Measurements from ENCODE around the gene CDH10.

The CDH10 gene

DNA sequence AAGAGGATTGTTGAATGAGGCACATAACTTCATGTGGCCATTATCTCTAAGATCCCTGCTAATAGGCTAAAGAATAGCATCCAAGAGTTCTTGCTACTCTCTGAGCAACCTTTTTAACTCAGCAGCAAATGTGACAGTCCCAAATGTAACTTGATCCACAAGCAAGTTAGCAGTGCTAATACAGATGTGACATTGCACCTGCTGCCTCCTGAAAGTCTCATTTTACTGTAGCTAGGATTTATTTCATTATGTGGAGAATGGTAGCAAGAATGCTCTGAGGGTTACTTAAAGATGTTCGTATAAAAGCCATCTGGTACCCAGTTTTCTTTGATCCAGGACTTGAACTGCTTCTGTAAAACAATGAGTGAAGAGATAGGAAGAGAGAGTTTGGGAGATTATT lies 45.8 kb downstream of the CDH10 start:
- no peak for DNase-seq

GRCh38 chr5:24595329-24595728 lies 49.4 kb downstream of the CDH10 start:
- DNase-seq = no peak

GRCh38 chr5:24591426-24591825 lies 53.4 kb downstream of the CDH10 start:
- DNase-seq = no peak

GRCh38 chr5:24589566-24589965 lies 55.2 kb downstream of the CDH10 start:
- DNase-seq = no peak

DNA sequence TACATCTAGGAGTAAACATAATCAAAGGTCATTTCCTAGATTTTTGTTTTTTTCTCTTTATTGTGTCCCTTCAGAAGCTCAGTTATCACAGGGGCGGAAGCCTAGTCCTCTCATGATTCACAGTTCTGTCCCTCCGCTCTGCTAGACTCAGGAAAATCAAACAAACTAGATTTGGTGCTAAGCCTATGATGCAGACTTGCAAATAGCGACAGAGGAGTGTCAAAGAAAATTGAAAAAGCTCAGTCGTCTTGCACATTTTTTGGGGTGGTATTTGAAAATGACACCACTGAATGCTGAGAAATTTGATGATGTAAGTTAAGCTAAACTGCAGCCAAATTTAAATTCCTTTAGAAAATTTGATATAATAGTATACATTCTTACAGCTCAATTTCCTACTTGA lies 59.0 kb downstream of the CDH10 start:
- no peak for DNase-seq

GRCh38 chr5:24571302-24571701 lies 73.5 kb downstream of the CDH10 start:
- no peak for DNase-seq

- no peak for DNase-seq
Measured at GRCh38 chr5:24566933-24567332, 77.8 kb downstream of the CDH10 start.

DNA sequence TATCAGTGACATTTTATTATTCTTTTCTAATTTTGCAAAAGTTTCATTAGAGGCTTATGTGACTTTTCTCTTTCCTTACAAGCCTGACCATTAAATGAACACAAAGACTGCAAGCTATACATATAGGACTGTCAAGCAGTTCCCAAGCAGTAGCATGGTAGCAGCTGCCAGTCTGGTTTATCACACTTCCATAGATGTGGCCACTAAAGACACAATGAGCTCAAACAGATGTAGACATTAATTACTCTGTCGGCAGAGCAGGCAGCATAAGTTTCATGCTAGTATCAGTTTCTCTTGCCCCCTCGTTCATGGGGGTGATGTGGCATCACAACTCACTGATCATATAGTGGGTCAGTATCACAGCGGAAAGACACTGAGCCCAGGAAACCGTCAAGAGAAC lies 89.5 kb downstream of the CDH10 start:
- no peak for DNase-seq

DNA sequence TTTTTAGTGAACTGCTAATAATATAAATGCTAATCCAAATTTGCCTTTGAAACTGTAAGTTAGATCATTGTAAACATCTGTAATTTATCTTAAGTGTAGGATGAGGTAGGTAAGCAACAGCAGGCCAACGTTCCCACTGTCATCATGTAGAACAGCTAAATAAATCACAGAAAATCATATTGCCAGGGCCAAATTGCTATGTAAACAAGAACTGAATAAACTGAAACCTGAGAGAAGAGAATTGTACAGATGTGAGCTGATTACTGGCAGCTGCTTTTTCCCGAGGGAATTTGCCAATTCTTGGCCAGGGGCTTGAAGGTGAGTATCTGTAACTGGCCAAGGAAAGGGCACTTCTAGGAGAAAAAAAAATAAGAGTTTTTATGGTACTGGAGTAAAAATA lies 97.6 kb downstream of the CDH10 start:
- DNase-seq = no peak

GRCh38 chr5:24539613-24540012 lies 105.2 kb downstream of the CDH10 start:
- DNase-seq = peak; percentile 29

GRCh38 chr5:24538346-24538745 lies 106.4 kb downstream of the CDH10 start:
- no peak for DNase-seq

DNA sequence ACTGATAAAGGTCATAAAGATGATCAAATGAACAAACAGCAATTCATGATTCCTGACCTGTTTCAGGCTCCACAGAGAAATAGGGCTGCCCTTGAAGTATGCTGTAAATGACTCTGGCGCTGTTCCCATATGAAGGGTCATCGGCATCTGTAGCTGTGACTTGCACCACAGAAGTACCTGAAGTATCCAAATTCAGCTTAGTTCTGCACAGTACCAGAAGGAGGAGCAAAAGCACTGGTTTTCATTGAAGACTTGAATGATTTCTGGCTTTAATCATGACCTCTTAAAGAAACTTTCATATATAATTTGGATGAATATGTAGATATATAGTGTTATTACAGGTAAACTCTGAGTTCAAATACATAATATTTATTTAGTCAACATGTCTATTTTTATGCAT lies 109.1 kb downstream of the CDH10 start:
- DNase-seq = peak; percentile 0

- DNase-seq = no peak
Measured at GRCh38 chr5:24530906-24531305, 113.9 kb downstream of the CDH10 start.

GRCh38 chr5:24525414-24525813 lies 119.4 kb downstream of the CDH10 start:
- DNase-seq = no peak

DNA sequence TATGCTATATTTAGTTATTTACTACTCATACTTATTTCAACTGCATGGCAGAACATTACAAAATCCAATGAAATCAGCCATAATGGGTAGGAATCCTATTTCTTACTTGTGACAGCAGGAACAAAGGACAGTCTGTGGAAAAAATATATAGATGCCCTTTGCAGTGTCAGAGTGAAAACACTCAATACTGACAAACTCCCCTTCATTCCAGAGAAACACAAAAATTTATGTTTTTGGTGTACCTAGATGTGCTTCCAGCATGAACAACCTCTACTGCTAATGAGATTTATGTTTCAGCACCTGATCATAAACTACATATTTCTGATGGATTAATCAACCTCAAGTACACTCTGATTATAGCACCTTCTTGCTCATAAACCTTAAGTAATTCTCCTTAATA lies 132.4 kb downstream of the CDH10 start:
- no peak for DNase-seq

DNA sequence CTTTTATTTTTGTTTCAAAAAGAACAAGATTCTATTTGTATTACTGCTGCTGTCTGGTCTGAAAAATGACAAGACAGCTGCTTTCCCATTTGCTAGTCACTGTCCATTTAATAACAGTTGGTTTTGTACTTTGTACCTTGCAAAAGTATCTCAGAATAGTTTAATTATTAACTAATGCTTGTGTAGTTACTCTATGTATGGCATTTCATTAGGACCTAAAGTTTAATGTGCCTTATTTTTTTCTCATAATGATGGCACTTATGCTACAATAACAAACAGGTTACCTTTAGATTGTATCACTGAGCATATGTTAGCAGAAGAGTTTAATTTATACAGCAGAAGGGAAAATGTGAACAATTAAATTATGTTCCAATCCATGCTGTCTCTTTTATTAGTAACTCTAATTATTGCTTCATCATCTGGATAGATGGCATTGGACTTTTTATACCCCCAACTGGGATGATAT lies 134.2 kb downstream of the CDH10 start:
- DNase-seq = no peak

DNA sequence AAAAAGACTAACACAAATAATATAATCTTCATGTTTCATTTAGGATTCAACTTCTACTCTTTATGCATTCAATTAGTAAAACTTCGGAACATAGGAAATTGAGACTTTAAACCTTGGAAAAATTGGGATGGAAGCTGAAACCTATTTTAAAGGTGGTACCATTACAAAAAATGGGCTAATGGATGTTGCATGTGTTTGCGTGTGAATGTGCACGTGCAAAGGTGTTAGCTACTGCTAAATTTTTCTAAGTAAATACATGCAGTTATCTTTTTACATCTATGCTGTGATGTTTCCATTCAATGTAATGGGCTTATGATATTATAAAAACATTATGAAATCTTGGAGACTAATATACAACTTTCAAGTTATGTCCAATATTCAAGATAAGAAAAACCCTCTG lies 134.8 kb downstream of the CDH10 start:
- no peak for DNase-seq

GRCh38 chr5:24505258-24505657 lies 139.5 kb downstream of the CDH10 start:
- DNase-seq = no peak

DNA sequence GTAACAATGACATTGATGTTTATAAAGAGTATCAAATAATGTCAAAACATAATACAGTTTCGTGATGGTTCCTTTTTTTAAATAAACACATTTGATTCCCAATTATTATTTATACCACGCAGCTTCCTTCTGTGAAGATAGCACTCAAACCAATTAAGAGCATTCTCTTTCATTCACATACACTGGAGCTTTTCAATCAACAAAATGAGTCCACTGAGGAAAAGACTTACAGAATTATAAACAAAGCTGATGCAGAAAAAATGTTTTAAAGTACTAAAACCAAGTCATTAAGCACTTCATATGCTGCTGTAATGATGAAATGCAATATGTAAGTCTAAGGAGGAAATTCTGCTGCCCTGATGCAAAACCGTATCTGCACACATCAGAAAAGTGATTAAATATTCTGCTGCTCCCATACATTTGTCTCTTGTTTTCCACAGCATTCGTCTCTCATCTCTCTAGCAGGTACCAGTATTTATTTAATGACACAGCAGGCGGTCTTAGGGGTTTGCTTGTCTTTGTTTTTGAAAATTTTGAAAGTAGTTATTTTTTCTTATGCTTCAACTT lies 147.1 kb downstream of the CDH10 start:
- DNase-seq = no peak

GRCh38 chr5:24497145-24497544 lies 147.6 kb downstream of the CDH10 start:
- no peak for DNase-seq

- DNase-seq = no peak
Measured at GRCh38 chr5:24496268-24496667, 148.5 kb downstream of the CDH10 start.

DNA sequence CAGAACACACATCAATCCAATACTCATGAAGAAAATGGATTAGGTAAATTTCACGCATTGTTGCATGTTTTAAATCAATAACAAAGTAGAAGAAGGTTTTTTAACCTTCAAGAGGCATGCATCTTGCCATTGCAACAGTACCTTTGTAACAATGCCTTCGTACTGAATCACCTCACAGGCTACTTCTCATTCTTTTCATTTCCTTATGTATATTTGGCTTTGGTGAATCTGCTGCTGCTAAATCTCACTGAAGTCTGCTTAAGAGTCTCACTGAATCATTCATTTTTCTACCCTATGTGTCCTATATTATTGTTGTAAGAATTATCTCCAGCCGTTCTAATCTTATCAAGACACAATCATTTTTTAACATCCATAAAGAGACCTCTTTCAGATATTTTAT lies 152.5 kb downstream of the CDH10 start:
- peak; percentile 1 for DNase-seq

DNA sequence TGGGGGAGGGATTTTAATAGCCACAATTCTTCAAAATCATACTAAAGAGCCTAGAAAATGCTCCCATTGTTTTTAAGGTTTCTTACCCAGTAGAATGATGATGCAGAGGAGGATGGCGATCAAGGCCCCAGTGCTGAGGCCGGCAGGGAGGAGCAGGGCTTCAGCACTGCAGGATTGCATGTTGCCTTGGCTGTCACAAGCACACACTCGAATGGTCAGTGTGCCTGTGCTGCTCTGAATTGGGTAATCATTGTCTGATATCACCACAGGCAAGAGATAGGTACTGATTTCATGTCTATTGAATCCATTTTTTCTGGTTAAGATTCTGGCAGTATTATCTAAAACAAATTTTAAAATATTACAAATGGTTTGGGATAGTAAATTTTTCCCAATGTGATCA lies 153.3 kb downstream of the CDH10 start:
- no peak for DNase-seq

- no peak for DNase-seq
Measured at GRCh38 chr5:24487368-24488229, 157.2 kb downstream of the CDH10 start.

Data from fibroblast of skin of abdomen (primary cell).